Chondrocyte (in vitro differentiated cells): ENCODE measurements around the gene HOXC12. TPM values are rescaled to one million over a fixed set of nuclear protein-coding genes. Genes with fewer than 3 reads are reported as not detected.

Source experiments
- DNase-seq: peaks from one replicate; pipeline ENCODE4 v3.0.0; 2021; ENCODE audit warnings: mixed read lengths, low spot score
- H3K27ac Mint-ChIP-seq: one replicate; pipeline ENCODE4 v1.8.0; 2021; ENCODE audit warnings: mild to moderate bottlenecking, moderate library complexity, mixed read lengths; ENCODE audit not compliant: unreplicated experiment
- H3K27me3 Mint-ChIP-seq: 2 replicates; pipeline ENCODE4 v1.8.0; 2021; ENCODE audit warnings: low read depth, mixed read lengths
- H3K36me3 Mint-ChIP-seq: 2 replicates; pipeline ENCODE4 v1.8.0; 2021; ENCODE audit warnings: low read depth, mixed read lengths
- H3K4me1 Mint-ChIP-seq: 2 replicates; pipeline ENCODE4 v1.8.0; 2021; ENCODE audit warnings: low read depth, mild to moderate bottlenecking, mixed read lengths
- H3K4me3 Mint-ChIP-seq: one replicate; pipeline ENCODE4 v1.8.0; 2021; ENCODE audit warnings: mild to moderate bottlenecking, moderate library complexity, mixed read lengths; ENCODE audit not compliant: unreplicated experiment
- H3K9me3 Mint-ChIP-seq: 2 replicates; pipeline ENCODE4 v1.8.0; 2021; ENCODE audit warnings: low read depth, mixed read lengths
- total RNA-seq: library from RNA; stranded (reverse); gene quantifications from 3 replicates; pipeline ENCODE4 v1.2.1, GENCODE V29; 2021
- TF ChIP-seq, protein P1 (sequence below): fragments of 200-600 bp; sonication (generic); IDR thresholded peaks from 2 replicates; pipeline ENCODE4 v1.5.0; 2021; ENCODE audit warnings: antibody characterized with exemption, mild to moderate bottlenecking, moderate library complexity

HOXC12 gene
- total RNA-seq, 1 donor from 2014 or later, result not detected

DNA sequence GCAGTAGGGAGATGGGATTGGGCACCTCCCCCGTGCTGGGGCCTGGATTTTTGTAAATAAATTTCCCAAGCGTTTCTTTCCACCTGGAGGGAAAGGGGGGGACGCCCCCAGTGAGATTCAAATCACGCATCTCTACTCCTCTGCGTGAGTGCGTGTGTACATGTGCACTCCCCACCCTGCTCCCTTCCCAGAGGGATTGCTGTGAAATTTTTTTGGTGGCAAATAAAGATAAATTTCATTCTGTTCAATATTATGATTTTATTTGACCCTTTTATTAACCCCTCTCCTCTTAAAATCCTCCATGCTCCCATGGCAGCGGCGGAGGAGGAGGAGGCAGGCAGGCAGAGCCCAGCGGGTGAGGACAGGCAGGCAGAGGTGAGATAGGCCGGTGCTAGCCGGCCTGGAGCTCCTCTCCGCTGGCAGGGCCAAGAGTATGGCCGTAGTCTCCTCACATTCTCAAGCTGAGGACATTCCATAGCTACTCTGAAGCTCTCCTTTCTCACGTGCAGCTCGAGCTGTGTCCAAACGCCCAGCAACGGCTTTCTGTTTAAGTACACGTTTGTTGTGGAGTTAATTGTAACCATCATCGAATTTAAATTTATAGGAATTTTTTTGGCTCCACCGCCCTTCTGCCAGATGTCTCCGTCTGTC is 21.6 kb downstream of the HOXC12 start:
- Mint-ChIP-seq H3K27ac (no peak overlapping the region), H3K4me1 (peaks cover 16% of the 10 kb centered on the region), H3K9me3 (no peaks in the 10 kb centered on the region), H3K27me3 (peaks cover 83% of the 10 kb centered on the region), H3K36me3 (peaks cover 5% of the 10 kb centered on the region), H3K4me3 (no peak overlapping the region)
- TF ChIP-seq, protein P1, sequence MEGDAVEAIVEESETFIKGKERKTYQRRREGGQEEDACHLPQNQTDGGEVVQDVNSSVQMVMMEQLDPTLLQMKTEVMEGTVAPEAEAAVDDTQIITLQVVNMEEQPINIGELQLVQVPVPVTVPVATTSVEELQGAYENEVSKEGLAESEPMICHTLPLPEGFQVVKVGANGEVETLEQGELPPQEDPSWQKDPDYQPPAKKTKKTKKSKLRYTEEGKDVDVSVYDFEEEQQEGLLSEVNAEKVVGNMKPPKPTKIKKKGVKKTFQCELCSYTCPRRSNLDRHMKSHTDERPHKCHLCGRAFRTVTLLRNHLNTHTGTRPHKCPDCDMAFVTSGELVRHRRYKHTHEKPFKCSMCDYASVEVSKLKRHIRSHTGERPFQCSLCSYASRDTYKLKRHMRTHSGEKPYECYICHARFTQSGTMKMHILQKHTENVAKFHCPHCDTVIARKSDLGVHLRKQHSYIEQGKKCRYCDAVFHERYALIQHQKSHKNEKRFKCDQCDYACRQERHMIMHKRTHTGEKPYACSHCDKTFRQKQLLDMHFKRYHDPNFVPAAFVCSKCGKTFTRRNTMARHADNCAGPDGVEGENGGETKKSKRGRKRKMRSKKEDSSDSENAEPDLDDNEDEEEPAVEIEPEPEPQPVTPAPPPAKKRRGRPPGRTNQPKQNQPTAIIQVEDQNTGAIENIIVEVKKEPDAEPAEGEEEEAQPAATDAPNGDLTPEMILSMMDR, result no peak
- no peak for DNase-seq

DNA sequence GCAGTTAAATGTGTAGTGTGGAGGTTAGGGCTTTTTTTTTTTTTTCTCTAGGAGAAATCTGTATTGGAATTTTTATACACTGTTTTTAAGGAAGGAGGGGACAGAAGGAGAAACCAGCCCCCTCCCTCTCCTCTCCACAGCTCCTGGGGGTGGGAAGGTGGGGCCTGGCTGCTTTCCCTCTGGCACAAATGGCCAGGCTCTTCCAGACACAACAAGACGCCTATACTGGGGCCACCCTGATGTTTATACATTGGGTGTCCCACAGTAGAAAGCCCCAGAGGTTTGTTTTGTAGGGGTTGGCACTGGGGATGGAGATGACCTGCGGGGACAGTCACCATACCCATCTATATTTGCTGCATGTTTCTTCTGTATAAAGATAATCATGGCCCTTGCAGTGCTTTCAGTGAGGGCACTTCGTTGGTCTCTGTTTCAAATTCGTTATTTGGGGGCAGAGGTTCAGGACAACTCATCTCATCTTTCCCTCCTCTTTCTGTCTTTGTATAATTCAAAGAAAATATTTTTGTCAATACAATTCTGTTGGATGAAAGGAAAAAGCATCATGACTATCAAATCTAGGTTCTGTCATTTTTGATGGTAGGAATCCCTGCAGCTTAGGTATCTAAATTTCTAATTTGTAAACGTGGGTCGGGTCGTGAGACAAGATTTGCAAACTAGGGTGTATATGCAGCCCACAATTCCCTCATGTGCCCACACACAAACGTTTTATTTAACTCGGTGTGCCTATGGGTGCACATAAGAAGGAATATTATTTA is 22.3 kb downstream of the HOXC12 start:
- Mint-ChIP-seq H3K27ac (no peak overlapping the region), H3K4me3 (no peak overlapping the region), H3K9me3 (no peaks in the 10 kb centered on the region), H3K36me3 (peaks cover 5% of the 10 kb centered on the region), H3K4me1 (peaks cover 16% of the 10 kb centered on the region), H3K27me3 (peaks cover 83% of the 10 kb centered on the region)
- TF ChIP-seq, protein P1, result no peak
- DNase-seq, result no peak

- no peak for DNase-seq
- Mint-ChIP-seq H3K4me1 (peaks cover 16% of the 10 kb centered on the region), H3K4me3 (no peak overlapping the region), H3K9me3 (no peaks in the 10 kb centered on the region), H3K27ac (no peak overlapping the region), H3K36me3 (peaks cover 5% of the 10 kb centered on the region), H3K27me3 (peaks cover 83% of the 10 kb centered on the region)
- TF ChIP-seq, protein P1, result no peak
Observed at GRCh38 chr12:53977596-53978445, 23.1 kb downstream of the HOXC12 start.

DNA sequence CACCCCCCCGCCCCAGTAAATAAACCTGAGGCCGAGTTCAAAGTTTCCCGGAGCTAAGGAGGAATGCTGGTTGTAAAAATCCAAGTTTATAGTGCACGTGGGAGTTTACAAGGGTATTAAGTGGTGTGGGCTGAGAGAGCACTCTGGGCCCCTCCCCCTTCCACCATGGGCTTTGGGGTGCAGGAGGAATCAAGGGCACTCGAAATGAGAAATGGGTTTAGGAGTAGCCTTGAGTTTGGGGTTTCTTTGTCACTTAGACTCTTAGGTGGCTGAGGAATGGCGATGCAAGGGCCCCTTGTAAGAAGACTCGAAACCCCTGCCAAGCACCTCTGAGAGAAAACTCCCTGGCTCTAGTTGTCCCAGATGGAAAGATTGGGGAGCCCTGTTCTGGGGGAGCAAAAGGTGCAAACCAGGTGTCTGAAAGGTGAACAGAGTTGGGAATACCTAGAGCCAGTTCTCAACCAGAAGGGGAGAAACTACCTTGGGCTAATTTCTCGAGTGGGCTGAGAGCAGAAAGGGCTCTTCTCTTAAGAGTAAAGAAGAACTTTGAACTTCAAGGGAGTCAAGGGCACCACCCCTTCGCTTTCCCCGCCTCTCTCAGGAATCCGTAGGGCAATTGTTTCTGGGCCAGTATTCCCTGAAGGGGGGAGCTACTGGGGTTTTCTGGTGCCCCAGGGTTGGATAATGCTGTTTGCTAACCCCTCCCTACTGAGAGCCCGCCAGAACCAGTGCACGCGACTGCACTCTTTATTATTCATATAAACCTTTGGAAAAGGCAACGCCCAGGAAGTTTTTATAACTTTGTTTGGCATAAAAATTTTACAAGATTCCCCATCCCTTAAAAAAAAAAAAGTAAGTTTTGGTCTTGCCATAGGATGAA is 24.0 kb downstream of the HOXC12 start:
- Mint-ChIP-seq H3K4me1 (peaks cover 12% of the 10 kb centered on the region), H3K27me3 (peaks cover 86% of the 10 kb centered on the region), H3K9me3 (no peaks in the 10 kb centered on the region), H3K36me3 (peaks cover 3% of the 10 kb centered on the region), H3K27ac (no peak overlapping the region), H3K4me3 (no peak overlapping the region)
- TF ChIP-seq, protein P1, result no peak
- no peak for DNase-seq
